ENCODE data around the gene MRPL38. TPM values are rescaled to one million over a fixed set of nuclear protein-coding genes. Genes with fewer than 3 reads are reported as not detected.

MRPL38 gene
- total RNA-seq (18.3 TPM), polyA plus RNA-seq (61.3 TPM)

- no peaks in the 10 kb centered on the region for H3K36me3 ChIP-seq (ENCODE audit: insufficient read depth)
- DNase-seq (ENCODE audit: extremely low spot score), result peak; percentile 70
- H3K4me1 ChIP-seq (ENCODE audit: insufficient read depth), result no peaks in the 10 kb centered on the region
- peak within 1 kb of the TSS; percentile 78 for H3K27ac ChIP-seq (ENCODE audit: low read depth)
- WGBS, result 1% methylated on average over 69 of the region's 69 CpGs
- peak within 1 kb of the TSS; percentile 79 for H3K4me3 ChIP-seq (ENCODE audit: low read depth, low read length)
Observed at GRCh38 chr17:75904749-75905521, at the start of gene MRPL38. Gene MRPL38, minus strand, starts transcription at chr17:75904884. Its CDS starts 9 bp downstream, at chr17:75904875.

DNA sequence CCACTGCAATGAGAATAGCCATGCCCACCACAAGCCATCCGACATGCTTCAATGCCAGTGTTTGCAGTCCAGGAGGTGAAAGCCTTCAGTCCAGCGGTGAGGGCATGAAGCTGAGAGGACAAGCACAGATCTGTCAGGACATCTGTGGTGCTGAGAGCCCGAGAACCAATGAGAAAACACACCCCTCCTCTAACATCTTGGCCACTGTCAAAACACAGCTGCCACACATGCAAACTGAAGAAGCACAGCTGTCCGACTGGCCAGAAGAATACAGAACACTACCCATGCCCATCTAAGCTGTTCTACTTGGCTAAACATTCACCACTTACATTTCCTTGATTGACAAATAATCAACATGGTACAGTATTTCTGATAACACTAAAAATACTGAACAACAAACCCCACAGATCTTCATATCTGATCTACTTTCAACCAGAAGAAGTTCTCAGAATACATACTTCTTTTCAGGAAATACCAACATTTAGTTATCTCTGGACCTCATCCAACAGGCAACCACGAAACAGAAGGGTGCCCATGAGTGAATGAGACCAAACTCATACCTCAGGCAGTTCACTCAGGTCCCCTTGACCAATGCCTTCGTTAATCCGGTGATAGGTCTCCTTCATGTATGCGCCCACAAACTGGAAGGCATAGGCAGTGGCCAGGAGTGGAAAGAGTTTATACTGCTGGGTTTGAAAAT is 46.3 kb upstream of the MRPL38 start:
- WGBS, result 75% methylated on average over 8 of the region's 8 CpGs
- Histone ChIP-seq H3K36me3 (ENCODE audit: insufficient read depth) (peaks cover 9% of the 10 kb centered on the region), H3K4me1 (ENCODE audit: insufficient read depth) (no peaks in the 10 kb centered on the region), H3K27ac (ENCODE audit: low read depth) (no peak overlapping the region), H3K4me3 (ENCODE audit: low read depth, low read length) (no peak overlapping the region)
- no peak for DNase-seq (ENCODE audit: extremely low spot score)

DNA sequence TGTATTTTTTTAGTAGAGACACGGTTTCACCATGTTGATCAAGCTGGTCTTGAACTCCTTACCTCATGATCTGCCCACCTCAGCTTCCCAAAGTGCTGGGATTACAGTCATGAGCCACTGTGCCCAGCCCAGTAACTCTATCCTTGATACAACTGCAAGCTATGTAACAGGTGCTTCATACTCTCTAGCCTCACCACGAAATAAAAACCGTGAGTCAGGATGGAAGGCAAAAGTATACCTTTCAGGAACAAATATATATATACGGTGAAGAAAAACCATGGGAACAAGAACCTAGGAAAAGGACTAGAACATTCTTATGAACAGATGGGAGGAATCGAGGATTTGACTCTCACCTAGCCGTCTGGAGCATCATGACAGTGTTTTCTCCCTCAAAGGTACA is 45.7 kb upstream of the MRPL38 start:
- peaks cover 9% of the 10 kb centered on the region for H3K36me3 ChIP-seq (ENCODE audit: insufficient read depth)
- 92% methylated on average over 6 of the region's 6 CpGs for WGBS
- H3K27ac ChIP-seq (ENCODE audit: low read depth), result no peak overlapping the region
- H3K4me3 ChIP-seq (ENCODE audit: low read depth, low read length), result no peak overlapping the region
- H3K4me1 ChIP-seq (ENCODE audit: insufficient read depth), result no peaks in the 10 kb centered on the region
- DNase-seq (ENCODE audit: extremely low spot score), result no peak

DNA sequence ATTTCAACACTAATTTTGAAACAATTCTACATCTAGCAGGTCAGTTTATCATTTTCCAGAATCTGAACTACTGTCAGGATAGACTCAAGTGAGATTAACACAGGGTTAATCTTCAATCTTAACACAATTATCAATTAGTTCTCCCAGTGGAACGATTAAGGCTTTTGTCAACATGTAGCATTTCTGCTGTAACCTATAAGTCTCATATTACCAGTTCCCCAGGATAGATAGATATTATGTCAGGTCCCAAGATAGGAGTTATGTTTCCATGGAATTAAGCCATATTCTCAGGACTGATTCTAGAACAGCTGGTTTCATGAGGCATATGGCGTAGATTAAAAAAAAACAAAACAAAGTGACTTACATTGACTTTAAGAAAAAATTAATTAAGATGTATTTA is 40.5 kb upstream of the MRPL38 start:
- no peak overlapping the region for H3K27ac ChIP-seq (ENCODE audit: low read depth)
- H3K4me1 ChIP-seq (ENCODE audit: insufficient read depth), result no peaks in the 10 kb centered on the region
- no peak for DNase-seq (ENCODE audit: extremely low spot score)
- no peak overlapping the region for H3K4me3 ChIP-seq (ENCODE audit: low read depth, low read length)
- H3K36me3 ChIP-seq (ENCODE audit: insufficient read depth), result peaks cover 3% of the 10 kb centered on the region
- WGBS, result 70% methylated on average over 2 of the region's 2 CpGs

DNA sequence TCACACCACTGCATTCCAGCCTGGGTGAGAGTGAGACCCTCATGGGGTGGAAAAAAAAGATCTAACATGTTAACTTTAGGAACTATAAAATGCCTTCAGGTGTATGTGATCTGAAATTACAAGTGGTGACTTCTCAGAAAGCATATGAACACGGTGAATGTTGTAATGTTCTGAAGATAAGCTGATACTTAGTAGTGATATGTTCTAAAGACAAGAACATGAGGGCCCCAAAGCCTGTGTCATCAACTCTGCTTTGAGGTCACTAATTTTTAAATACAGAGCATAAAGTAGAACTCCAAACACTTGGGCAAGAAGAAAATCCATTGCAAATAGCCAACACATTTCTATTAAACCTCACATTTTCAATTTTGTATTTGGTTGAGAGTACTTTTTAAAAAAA is 38.8 kb upstream of the MRPL38 start:
- DNase-seq (ENCODE audit: extremely low spot score), result no peak
- no peaks in the 10 kb centered on the region for H3K4me1 ChIP-seq (ENCODE audit: insufficient read depth)
- H3K27ac ChIP-seq (ENCODE audit: low read depth), result no peak overlapping the region
- 84% methylated on average over 1 of the region's 1 CpG for WGBS
- H3K36me3 ChIP-seq (ENCODE audit: insufficient read depth), result peaks cover 3% of the 10 kb centered on the region
- no peak overlapping the region for H3K4me3 ChIP-seq (ENCODE audit: low read depth, low read length)

DNA sequence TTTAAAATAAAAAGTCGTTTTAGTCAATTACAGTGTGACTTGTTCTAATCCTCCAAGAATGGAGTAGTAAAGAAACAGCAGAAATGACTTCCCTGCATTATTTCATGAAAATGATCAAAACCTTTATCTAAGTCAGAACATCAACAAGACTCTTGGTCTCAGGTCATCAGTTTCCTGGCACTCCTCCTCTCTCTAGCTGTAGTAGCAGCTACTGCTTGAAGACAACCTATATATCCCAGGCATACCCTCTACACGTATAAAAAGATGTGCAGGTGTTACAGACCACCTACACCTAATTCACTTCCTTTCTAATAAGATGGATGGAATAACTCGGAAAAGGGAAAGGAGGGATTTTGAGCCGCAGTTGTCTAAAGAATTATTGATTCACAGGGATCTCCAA is 37.8 kb upstream of the MRPL38 start:
- H3K4me3 ChIP-seq (ENCODE audit: low read depth, low read length), result no peak overlapping the region
- H3K4me1 ChIP-seq (ENCODE audit: insufficient read depth), result no peaks in the 10 kb centered on the region
- WGBS, result 80% methylated on average over 4 of the region's 4 CpGs
- no peak overlapping the region for H3K27ac ChIP-seq (ENCODE audit: low read depth)
- H3K36me3 ChIP-seq (ENCODE audit: insufficient read depth), result peaks cover 3% of the 10 kb centered on the region
- no peak for DNase-seq (ENCODE audit: extremely low spot score)

- Histone ChIP-seq H3K27ac (ENCODE audit: low read depth) (no peak overlapping the region), H3K4me3 (ENCODE audit: low read depth, low read length) (peak overlapping the region; percentile 90), H3K36me3 (ENCODE audit: insufficient read depth) (peaks cover 2% of the 10 kb centered on the region), H3K4me1 (ENCODE audit: insufficient read depth) (no peaks in the 10 kb centered on the region)
- no peak for DNase-seq (ENCODE audit: extremely low spot score)
- 37% methylated on average over 6 of the region's 6 CpGs for WGBS
Observed at GRCh38 chr17:75941442-75941819, 36.7 kb upstream of the MRPL38 start.

- Histone ChIP-seq H3K36me3 (ENCODE audit: insufficient read depth) (peaks cover 2% of the 10 kb centered on the region), H3K27ac (ENCODE audit: low read depth) (no peak within 1 kb of the TSS), H3K4me1 (ENCODE audit: insufficient read depth) (no peaks in the 10 kb centered on the region), H3K4me3 (ENCODE audit: low read depth, low read length) (peak within 1 kb of the TSS; percentile 90)
- peak; percentile 77 for DNase-seq (ENCODE audit: extremely low spot score)
- under 1% methylated on average over 63 of the region's 63 CpGs for WGBS
Observed at GRCh38 chr17:75940727-75941441, 36.2 kb upstream of the MRPL38 start, which contains the start of gene FBF1. Gene FBF1, minus strand, starts transcription at chr17:75941042. Its CDS starts 2,893 bp downstream, at chr17:75938149.

- H3K36me3 ChIP-seq (ENCODE audit: insufficient read depth), result peaks cover 1% of the 10 kb centered on the region
- no peaks in the 10 kb centered on the region for H3K4me1 ChIP-seq (ENCODE audit: insufficient read depth)
- no peak for DNase-seq (ENCODE audit: extremely low spot score)
- no peak overlapping the region for H3K4me3 ChIP-seq (ENCODE audit: low read depth, low read length)
- WGBS, result 81% methylated on average over 13 of the region's 13 CpGs
- H3K27ac ChIP-seq (ENCODE audit: low read depth), result no peak overlapping the region
Observed at GRCh38 chr17:75937652-75938051, 33.0 kb upstream of the MRPL38 start.

- DNase-seq (ENCODE audit: extremely low spot score), result no peak
- Histone ChIP-seq H3K36me3 (ENCODE audit: insufficient read depth) (peaks cover 1% of the 10 kb centered on the region), H3K4me1 (ENCODE audit: insufficient read depth) (no peaks in the 10 kb centered on the region), H3K4me3 (ENCODE audit: low read depth, low read length) (no peak overlapping the region), H3K27ac (ENCODE audit: low read depth) (no peak overlapping the region)
- WGBS, result 58% methylated on average over 4 of the region's 4 CpGs
Observed at GRCh38 chr17:75933808-75934207, 29.1 kb upstream of the MRPL38 start.

DNA sequence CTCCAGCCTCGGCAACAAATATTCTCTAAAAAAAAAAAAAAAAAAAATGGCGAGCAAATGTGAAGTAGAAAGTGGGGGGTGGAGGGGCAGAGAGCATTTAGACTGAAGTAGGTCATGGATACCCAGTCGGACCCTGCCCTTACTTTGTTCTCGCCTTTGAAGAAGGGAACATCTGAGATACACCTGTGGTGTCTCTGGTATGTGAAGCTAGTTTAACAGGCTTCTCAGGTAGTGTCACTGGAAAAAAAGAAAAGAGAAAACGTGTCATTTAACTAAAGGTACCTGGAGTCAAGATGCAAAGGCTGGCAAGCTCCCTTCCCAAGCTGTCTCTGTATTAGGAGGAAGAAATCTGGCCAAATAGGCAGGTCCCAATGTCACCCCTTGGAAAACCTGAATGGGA is 28.2 kb upstream of the MRPL38 start:
- 92% methylated on average over 5 of the region's 5 CpGs for WGBS
- H3K4me1 ChIP-seq (ENCODE audit: insufficient read depth), result no peaks in the 10 kb centered on the region
- no peak overlapping the region for H3K4me3 ChIP-seq (ENCODE audit: low read depth, low read length)
- H3K36me3 ChIP-seq (ENCODE audit: insufficient read depth), result peaks cover 1% of the 10 kb centered on the region
- H3K27ac ChIP-seq (ENCODE audit: low read depth), result no peak overlapping the region
- DNase-seq (ENCODE audit: extremely low spot score), result no peak

GRCh38 chr17:75931062-75931461 is 26.4 kb upstream of the MRPL38 start:
- no peak for DNase-seq (ENCODE audit: extremely low spot score)
- Histone ChIP-seq H3K36me3 (ENCODE audit: insufficient read depth) (peaks cover 1% of the 10 kb centered on the region), H3K4me1 (ENCODE audit: insufficient read depth) (no peaks in the 10 kb centered on the region), H3K4me3 (ENCODE audit: low read depth, low read length) (no peak overlapping the region), H3K27ac (ENCODE audit: low read depth) (no peak overlapping the region)
- 95% methylated on average over 4 of the region's 4 CpGs for WGBS

- 67% methylated on average over 6 of the region's 6 CpGs for WGBS
- Histone ChIP-seq H3K4me1 (ENCODE audit: insufficient read depth) (no peaks in the 10 kb centered on the region), H3K36me3 (ENCODE audit: insufficient read depth) (no peaks in the 10 kb centered on the region), H3K4me3 (ENCODE audit: low read depth, low read length) (no peak overlapping the region), H3K27ac (ENCODE audit: low read depth) (no peak overlapping the region)
- no peak for DNase-seq (ENCODE audit: extremely low spot score)
Observed at GRCh38 chr17:75927286-75927922, 22.7 kb upstream of the MRPL38 start.

All from urinary bladder (tissue), 4 donors.